T-helper 17 cell (primary cell): ENCODE data around the gene RXRG. TPM values are rescaled to one million over a fixed set of nuclear protein-coding genes. Genes with fewer than 3 reads are reported as not detected.
A peak's percentile ranks its signal among the peaks of the same experiment; 100 is the strongest.
"Not testable (repeated sequence)": the region's sequence is repeated elsewhere in the genome, so short reads cannot be mapped to it uniquely, and the experiment has no call there.

Source experiments
- ATAC-seq: fragments of 150-1000 bp; cut with Tn5 transposase; 2 replicates; pipeline ENCODE4 v1.10.0; 2021; ENCODE audit warnings: mild to moderate bottlenecking, moderate library complexity
- DNase-seq, 3 donors: peaks; one replicate each; pipeline versions ENCODE4 v3.0.0 to v3.0.0-alpha.2; 2020 to 2021
- H3K9me3 ChIP-seq: one replicate; pipeline ENCODE4 v1.7.0; 2013; ENCODE audit warnings: low read length, mild to moderate bottlenecking; ENCODE audit not compliant: control insufficient read depth, poor library complexity, severe bottlenecking
- H3K27ac Mint-ChIP-seq: one replicate; pipeline ENCODE4 v1.8.0; 2022; ENCODE audit warnings: mild to moderate bottlenecking, moderate library complexity, mixed read lengths
- H3K27me3 Mint-ChIP-seq: one replicate; pipeline ENCODE4 v1.8.0; 2022; ENCODE audit warnings: mixed read lengths
- H3K36me3 Mint-ChIP-seq: one replicate; pipeline ENCODE4 v1.8.0; 2022; ENCODE audit warnings: low read depth, mixed read lengths
- H3K4me1 Mint-ChIP-seq: one replicate; pipeline ENCODE4 v1.8.0; 2022; ENCODE audit warnings: mild to moderate bottlenecking, mixed read lengths
- H3K4me3 Mint-ChIP-seq: one replicate; pipeline ENCODE4 v1.8.0; 2022; ENCODE audit warnings: mild to moderate bottlenecking, moderate library complexity, mixed read lengths
- total RNA-seq, 4 donors: library from RNA in 2 of 4; stranded (reverse) in 2 of 4; gene quantifications; one replicate each; pipeline ENCODE4 v1.2.3 and lab custom pipeline; 2022 to 2026

Gene RXRG
- total RNA-seq, 2 donors from 2014 or later, result not detected

DNA sequence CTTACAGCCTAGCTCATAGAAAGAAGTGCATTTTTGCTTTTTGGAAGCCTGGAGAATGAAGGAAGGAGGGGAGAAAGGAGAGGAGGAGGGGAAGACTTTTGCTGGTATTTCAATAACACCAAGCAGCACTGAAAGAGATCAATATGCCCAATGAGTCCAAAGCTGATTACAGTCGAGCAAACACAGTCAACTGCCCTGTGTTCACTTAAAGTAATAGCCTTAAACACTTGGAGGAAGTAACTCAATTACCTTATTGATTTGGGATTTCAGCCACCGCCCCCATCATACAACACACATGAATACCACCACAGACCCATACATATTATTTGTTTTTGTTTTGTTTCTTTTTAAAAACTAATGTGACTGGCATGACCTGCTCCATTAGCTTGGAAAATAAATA is 23.3 kb upstream of the RXRG start:
- H3K27ac Mint-ChIP-seq, result no peak overlapping the region
- H3K36me3 Mint-ChIP-seq, result peaks cover 2% of the 10 kb centered on the region
- ATAC-seq (no peak), DNase-seq (no peak)
- no peak overlapping the region for H3K4me3 Mint-ChIP-seq
- H3K9me3 ChIP-seq, result no peaks in the 10 kb centered on the region
- peaks cover 82% of the 10 kb centered on the region for H3K27me3 Mint-ChIP-seq
- H3K4me1 Mint-ChIP-seq, result no peaks in the 10 kb centered on the region

DNA sequence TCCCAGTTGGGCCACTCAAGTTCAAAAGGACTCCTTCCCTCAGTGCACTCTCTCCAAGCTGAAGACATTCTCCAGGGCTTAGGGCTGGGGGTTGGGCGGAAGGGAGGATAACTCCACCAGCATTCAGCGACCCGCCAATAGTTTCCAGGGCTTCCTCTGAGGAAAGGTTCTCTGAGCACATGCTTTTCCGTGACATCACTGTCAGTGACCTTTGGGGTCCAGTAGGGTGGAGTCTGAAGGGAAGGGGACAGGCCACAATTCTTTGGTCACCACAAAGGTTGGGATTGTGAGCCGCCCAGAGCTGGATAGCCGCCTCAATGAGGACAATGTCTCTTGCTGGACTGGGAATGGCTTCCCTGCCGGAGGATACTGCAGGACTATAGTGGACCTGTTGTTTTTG is 22.8 kb upstream of the RXRG start:
- no peak overlapping the region for H3K27ac Mint-ChIP-seq
- peaks cover 2% of the 10 kb centered on the region for H3K36me3 Mint-ChIP-seq

DNA sequence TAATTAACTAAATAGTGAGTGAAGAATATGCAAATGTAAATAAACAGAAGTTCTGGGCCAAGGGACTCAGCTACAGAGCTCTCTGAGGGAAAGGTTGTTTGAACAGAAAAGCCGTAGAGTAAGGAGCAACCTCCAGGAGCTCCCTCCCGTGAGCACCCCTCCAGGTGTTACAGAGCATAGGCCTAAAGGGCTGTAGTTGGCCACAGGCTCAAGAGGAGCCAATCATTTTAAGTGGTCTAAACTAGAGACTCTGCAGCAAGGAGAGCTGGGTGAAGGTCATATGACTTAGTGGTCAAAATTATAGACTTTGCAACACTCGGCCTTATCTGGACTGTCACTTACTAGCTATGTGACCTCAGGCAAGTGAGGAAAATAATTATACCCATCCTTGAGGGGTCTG is 19.1 kb upstream of the RXRG start:
- peaks cover 46% of the 10 kb centered on the region for H3K27me3 Mint-ChIP-seq
- no peaks in the 10 kb centered on the region for H3K9me3 ChIP-seq
- no peaks in the 10 kb centered on the region for H3K4me1 Mint-ChIP-seq
- H3K36me3 Mint-ChIP-seq, result no peaks in the 10 kb centered on the region
- no peak overlapping the region for H3K27ac Mint-ChIP-seq
- ATAC-seq (no peak), DNase-seq (no peak)
- H3K4me3 Mint-ChIP-seq, result no peak overlapping the region

More for the DNA sequence above, 22.8 kb upstream of the RXRG start:
- no peak overlapping the region for H3K4me3 Mint-ChIP-seq
- peaks cover 76% of the 10 kb centered on the region for H3K27me3 Mint-ChIP-seq
- ATAC-seq, result no peak
- H3K4me1 Mint-ChIP-seq, result no peaks in the 10 kb centered on the region
- H3K9me3 ChIP-seq, result no peaks in the 10 kb centered on the region
- DNase-seq, result no peak

DNA sequence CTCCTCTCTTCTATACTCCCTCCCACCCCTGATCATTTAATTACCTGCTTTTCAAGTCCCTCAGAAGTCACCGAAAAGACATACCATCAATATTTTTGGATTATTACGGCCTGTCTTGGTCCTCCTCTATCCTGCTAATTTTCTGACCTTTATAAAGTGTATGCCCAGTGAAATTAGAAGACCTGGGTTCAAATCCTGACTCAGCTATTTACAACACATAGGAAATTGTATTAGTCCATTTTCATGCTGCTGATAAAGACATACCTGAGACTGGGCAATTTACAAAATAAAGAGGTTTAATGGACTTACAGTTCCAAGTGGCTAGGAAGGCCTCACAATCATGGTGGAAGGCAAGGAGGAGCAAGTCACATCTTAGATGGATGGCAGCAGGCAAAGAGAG is 14.8 kb upstream of the RXRG start:
- peaks cover 39% of the 10 kb centered on the region for H3K27me3 Mint-ChIP-seq
- H3K4me1 Mint-ChIP-seq, ATAC-seq, H3K36me3 Mint-ChIP-seq, DNase-seq, H3K4me3 Mint-ChIP-seq, H3K9me3 ChIP-seq, H3K27ac Mint-ChIP-seq: not testable (repeated sequence)

DNA sequence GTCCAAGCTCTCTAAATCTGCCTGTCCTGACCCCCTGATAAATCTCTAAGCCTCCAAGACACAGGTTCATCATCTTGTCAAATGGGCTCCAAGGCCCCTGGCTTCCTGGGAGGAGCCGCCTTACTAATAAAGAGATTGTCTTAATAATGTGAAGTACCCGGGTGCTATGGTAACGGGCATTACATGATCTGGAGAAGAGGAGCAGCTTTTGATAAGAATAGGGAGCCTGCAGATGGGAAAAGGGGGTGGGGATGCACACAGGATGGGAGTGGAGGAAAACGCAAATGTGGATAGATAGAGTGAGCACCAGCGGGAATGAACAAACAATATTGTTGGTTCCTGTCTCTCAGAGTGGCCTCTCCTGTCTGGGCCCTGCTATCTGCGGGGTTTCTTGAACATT is 11.9 kb upstream of the RXRG start:
- DNase-seq, result no peak
- Mint-ChIP-seq H3K36me3 (peaks cover 4% of the 10 kb centered on the region), H3K27me3 (peaks cover 33% of the 10 kb centered on the region), H3K27ac (no peak overlapping the region), H3K4me1 (peaks cover 3% of the 10 kb centered on the region), H3K4me3 (no peak overlapping the region)
- H3K9me3 ChIP-seq, result no peaks in the 10 kb centered on the region
- no peak for ATAC-seq

DNA sequence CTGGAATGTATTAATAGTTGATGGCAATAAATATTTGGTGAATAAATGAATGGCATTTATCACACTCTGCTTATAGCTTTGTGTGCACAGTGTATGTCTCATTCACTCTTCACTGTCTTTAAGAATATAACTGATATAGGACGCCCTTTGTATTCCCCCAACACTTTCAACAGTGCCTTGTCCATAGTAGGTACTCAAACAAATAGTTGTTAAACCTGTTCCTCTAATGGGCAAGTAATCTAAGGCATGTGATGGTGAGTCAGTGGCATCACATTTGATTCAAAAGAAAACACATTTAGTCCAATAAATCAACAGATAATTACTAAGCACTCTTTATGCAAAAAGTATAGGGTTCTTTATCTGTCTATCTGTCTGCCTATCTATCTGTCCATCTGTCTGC is 11.2 kb upstream of the RXRG start:
- peaks cover 33% of the 10 kb centered on the region for H3K27me3 Mint-ChIP-seq
- no peak for ATAC-seq

DNA sequence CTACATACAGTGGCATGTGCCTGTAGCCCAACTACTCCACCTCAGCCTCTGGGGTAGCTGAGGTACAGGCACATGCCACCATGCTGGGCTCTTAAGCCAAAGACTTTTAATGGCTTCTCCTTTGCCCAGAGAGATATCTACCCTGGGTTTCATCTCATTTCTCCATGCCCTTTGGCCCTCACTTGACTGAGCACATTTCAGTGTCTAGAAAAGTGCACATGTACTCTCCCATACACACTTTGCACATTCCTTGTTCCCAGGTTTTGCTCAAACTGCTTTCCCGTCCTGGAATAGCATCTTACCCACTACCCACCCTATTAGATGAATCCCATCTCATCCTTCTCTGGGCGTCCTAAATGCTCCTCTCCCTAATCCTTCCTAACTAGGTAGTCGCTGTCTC is 10.2 kb upstream of the RXRG start:
- Mint-ChIP-seq H3K4me3 (no peak overlapping the region), H3K36me3 (peaks cover 4% of the 10 kb centered on the region), H3K4me1 (peaks cover 3% of the 10 kb centered on the region), H3K27me3 (peaks cover 35% of the 10 kb centered on the region), H3K27ac (no peak overlapping the region)
- no peak for ATAC-seq
- no peaks in the 10 kb centered on the region for H3K9me3 ChIP-seq
- DNase-seq, result no peak

More for the DNA sequence above, 11.2 kb upstream of the RXRG start:
- H3K9me3 ChIP-seq, result no peaks in the 10 kb centered on the region
- Mint-ChIP-seq H3K27ac (no peak overlapping the region), H3K4me1 (peaks cover 3% of the 10 kb centered on the region), H3K4me3 (no peak overlapping the region), H3K36me3 (peaks cover 4% of the 10 kb centered on the region)
- DNase-seq, result no peak

DNA sequence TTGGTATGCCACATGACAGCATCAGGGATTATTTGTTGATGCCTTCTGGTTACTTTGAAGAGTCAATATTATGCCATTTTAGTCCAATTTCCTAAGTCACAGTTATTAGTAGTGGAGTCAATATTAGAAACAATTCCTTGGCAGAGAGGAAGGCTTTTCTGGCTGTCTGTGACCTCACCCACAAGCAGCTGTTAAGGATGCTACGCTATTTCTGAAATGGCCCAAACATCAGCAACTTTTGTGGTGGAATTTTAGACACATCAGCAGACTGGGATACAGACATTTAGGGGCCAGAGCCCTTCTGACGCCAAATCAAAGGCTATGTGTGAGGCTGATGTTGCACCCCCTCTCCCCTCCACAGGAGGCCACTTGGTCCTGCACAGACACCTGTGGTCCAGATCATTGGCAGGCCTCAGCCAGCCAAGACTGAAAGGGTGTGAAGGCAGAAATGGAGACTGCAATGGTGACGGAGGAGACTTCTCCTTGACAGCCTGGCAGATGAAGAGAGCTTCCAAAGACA is 9.2 kb upstream of the RXRG start:
- H3K27ac Mint-ChIP-seq, result no peak overlapping the region
- H3K27me3 Mint-ChIP-seq, result peaks cover 40% of the 10 kb centered on the region
- DNase-seq (no peak), ATAC-seq (no peak)
- H3K4me1 Mint-ChIP-seq, result peaks cover 3% of the 10 kb centered on the region
- H3K9me3 ChIP-seq, result no peaks in the 10 kb centered on the region
- no peak overlapping the region for H3K4me3 Mint-ChIP-seq
- H3K36me3 Mint-ChIP-seq, result peaks cover 4% of the 10 kb centered on the region

DNA sequence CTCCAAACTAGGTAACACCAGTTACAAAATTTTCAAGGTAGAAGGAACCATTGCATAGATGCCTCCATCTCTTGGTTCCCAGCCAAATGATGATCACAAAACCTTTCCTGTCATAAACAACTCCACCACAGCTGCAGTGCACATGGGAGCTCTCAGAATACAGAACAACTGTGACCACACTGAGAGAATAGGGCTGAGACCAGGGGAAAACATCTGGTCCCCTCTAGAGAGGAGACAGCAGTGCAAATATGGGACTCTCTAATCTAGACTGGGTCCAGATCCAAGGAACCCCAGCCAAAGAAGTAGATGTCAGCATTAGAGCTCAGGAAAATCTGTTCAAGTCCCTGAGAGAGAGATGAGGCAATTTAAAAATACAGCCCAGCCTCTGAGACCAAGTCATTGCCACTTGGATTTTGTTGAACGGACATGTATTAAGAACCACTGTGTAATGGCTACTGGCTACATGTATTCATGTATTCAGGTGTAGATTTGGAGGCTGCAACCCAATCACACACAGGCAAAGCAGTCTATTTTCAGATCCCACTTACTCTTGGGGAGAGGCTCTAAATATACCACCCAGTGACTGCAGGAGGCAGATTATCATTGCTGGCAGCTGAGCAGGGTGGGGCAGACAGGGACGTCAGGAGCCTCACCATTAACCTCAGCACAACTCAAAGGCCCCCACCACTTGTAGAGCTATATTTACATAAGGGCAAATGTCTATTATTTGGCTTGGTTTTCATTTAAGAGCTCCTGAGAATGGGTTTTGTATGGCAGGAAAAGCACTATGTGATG is 7.6 kb upstream of the RXRG start:
- H3K4me1 Mint-ChIP-seq, result peaks cover 3% of the 10 kb centered on the region
- peaks cover 47% of the 10 kb centered on the region for H3K27me3 Mint-ChIP-seq
- ATAC-seq (no peak), DNase-seq (no peak)
- peaks cover 6% of the 10 kb centered on the region for H3K36me3 Mint-ChIP-seq
- H3K27ac Mint-ChIP-seq, result no peak overlapping the region
- H3K9me3 ChIP-seq, result no peaks in the 10 kb centered on the region
- H3K4me3 Mint-ChIP-seq, result no peak overlapping the region

DNA sequence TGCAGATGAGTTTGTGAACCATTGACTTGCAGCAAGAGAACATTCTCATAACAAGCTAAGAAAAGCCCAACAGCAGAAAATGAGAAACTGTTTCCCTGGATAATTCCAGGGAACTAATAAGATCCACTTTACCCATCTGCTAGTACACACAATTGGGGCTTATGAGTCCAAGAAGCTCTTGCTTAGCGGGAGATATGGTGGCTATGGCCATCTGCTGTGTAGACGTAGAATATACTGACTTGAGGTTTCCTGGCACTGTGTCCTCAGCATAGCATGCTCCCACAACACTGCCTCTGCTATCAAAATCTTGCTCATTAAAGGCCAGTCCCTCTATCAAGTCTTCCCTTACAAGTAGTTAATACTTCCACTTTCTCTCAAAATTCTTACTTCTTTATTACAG is 6.8 kb upstream of the RXRG start:
- no peak for ATAC-seq
- no peak overlapping the region for H3K27ac Mint-ChIP-seq
- H3K27me3 Mint-ChIP-seq, result peaks cover 50% of the 10 kb centered on the region
- H3K4me3 Mint-ChIP-seq, result no peak overlapping the region
- no peaks in the 10 kb centered on the region for H3K9me3 ChIP-seq
- DNase-seq, result no peak
- peaks cover 3% of the 10 kb centered on the region for H3K4me1 Mint-ChIP-seq
- peaks cover 6% of the 10 kb centered on the region for H3K36me3 Mint-ChIP-seq

DNA sequence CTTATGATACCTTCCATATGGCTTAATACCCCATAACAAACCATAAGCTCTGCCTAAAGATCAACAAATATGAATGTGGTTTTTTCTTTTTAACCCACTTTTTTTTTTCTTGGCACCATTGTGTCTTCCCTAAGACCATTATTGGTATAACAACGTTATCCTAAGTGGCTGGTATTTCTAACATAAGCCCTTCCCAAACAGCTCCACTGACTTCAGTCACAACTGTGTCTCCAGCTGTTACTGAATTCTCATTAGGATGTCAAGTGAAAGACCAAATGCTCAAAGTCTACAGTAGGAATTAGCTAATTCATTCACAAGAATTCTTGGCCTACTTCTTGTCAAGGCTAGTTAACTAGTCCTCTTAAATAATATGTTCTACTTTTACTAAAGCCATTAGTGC is 4.2 kb upstream of the RXRG start:
- Mint-ChIP-seq H3K4me1 (no peaks in the 10 kb centered on the region), H3K36me3 (peaks cover 2% of the 10 kb centered on the region), H3K27ac (no peak overlapping the region), H3K27me3 (peaks cover 29% of the 10 kb centered on the region), H3K4me3 (no peak overlapping the region)
- ATAC-seq, result no peak
- H3K9me3 ChIP-seq, result no peaks in the 10 kb centered on the region
- no peak for DNase-seq

DNA sequence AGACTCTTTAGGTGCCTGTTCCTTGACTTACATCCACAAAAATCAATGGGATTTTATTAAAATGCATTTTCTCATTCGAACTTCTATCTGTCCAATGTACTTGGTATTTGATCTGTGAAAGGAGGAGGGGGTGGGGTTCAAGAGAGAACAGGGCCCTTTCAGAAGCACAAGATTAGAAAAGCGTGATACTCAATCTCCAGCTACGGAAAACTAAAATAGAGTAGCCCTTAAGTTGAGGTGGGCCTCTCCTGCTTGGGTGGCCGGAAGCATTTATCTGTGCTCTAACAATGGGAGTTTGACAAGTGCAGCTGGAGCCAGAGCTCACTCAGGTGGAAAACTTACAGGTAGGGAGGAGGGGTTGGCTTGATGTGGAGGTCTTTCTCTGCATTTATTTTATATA is 462 bp upstream of the RXRG start:
- Mint-ChIP-seq H3K4me1 (peaks cover 3% of the 10 kb centered on the region), H3K27ac (no peak overlapping the region), H3K4me3 (no peak overlapping the region), H3K36me3 (peaks cover 2% of the 10 kb centered on the region), H3K27me3 (peaks cover 48% of the 10 kb centered on the region)
- no peak for DNase-seq
- H3K9me3 ChIP-seq, result no peaks in the 10 kb centered on the region
- no peak for ATAC-seq

DNA sequence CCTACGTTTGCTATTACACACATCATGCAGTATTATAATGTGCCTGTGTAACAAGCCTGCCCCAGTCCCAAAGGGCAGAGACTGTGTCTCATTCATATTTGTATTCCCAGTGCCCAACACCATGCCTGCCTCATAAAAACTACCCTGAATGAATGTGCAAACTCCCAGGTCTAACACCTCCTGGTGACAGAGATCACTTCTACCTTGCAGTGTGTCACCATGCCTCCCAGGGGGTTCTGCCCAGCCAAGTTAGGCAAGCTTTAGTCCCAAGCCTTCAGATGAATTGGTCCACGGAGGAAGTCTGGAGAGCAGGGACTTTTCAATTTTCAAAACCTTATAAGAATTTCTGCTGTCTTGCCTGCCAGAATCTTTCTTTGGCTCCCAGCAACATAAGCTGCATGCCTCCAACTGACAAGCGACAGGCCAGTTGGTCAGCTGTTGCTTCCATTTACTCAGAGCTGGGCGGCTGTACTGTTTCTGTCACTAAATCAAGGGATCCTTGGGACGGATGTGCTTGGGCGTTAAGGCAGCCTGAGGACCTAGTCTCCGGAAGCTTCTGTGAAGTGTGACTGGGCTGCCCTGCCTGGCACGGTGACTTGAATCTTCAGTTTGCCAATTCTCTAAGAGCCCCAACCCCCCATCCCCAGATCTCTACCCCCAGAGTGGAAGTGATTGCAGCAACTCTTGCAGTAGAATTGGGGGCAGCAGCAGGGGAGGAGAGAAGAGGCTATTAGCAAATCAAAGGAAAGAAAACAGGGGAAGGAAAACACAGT is 1.2 kb downstream of the RXRG start:
- no peaks in the 10 kb centered on the region for H3K9me3 ChIP-seq
- no peak for DNase-seq
- Mint-ChIP-seq H3K27ac (no peak overlapping the region), H3K4me1 (peaks cover 3% of the 10 kb centered on the region), H3K27me3 (peaks cover 49% of the 10 kb centered on the region), H3K36me3 (peaks cover 2% of the 10 kb centered on the region), H3K4me3 (peak overlapping the region; percentile 39)
- ATAC-seq, result peak; percentile 25
